ENCODE measurements around the gene TIMM17A.
"Not testable (repeated sequence)": the region's sequence is repeated elsewhere in the genome, so short reads cannot be mapped to it uniquely, and the experiment has no call there.

TIMM17A gene

GRCh38 chr1:201947697-201948008 is 7.7 kb upstream of the TIMM17A start:
- TF ChIP-seq CTCF (IDR thresholded peaks at IDR 0.05; ENCODE audit: low read depth, low read length): no peak
- H3K4me3 ChIP-seq (ENCODE audit: low read depth, low read length): no peak overlapping the region; the same call in 1 of the 2 replicates

GRCh38 chr1:201949491-201949890 is 5.8 kb upstream of the TIMM17A start:
- H3K4me3 ChIP-seq (ENCODE audit: low read depth, low read length): no peak overlapping the region
- no peak for TF ChIP-seq CTCF (IDR thresholded peaks at IDR 0.05; ENCODE audit: low read depth, low read length)

- TF ChIP-seq CTCF (IDR thresholded peaks at IDR 0.05; ENCODE audit: low read depth, low read length): no peak
- H3K4me3 ChIP-seq (ENCODE audit: low read depth, low read length): peak overlapping the region; percentile 99
These were observed 867 bp upstream of the TIMM17A start for GRCh38 chr1:201954263-201955008.

GRCh38 chr1:201955729-201956143 is 433 bp downstream of the TIMM17A start:
- H3K4me3 ChIP-seq (ENCODE audit: low read depth, low read length): peak overlapping the region; percentile 99
- TF ChIP-seq CTCF (IDR thresholded peaks at IDR 0.05; ENCODE audit: low read depth, low read length): no peak

- TF ChIP-seq CTCF (IDR thresholded peaks at IDR 0.05; ENCODE audit: low read depth, low read length): no peak
- no peak overlapping the region for H3K4me3 ChIP-seq (ENCODE audit: low read depth, low read length)
These were observed 3.0 kb downstream of the TIMM17A start for GRCh38 chr1:201958348-201958747.

- H3K4me3 ChIP-seq (ENCODE audit: low read depth, low read length): not testable (repeated sequence)
These were observed 7.1 kb downstream of the TIMM17A start for GRCh38 chr1:201962382-201962781.

- no peak overlapping the region for H3K4me3 ChIP-seq (ENCODE audit: low read depth, low read length)
- no peak for TF ChIP-seq CTCF (IDR thresholded peaks at IDR 0.05; ENCODE audit: low read depth, low read length)
These were observed 9.0 kb downstream of the TIMM17A start for GRCh38 chr1:201964261-201964660.

GRCh38 chr1:201966171-201966570 is 10.9 kb downstream of the TIMM17A start:
- no peak for TF ChIP-seq CTCF (IDR thresholded peaks at IDR 0.05; ENCODE audit: low read depth, low read length)
- H3K4me3 ChIP-seq (ENCODE audit: low read depth, low read length): no peak overlapping the region
